Measurements from ENCODE around the gene LACTB.
"Not testable (repeated sequence)": the region's sequence is repeated elsewhere in the genome, so short reads cannot be mapped to it uniquely, and the experiment has no call there.

Gene LACTB

DNA sequence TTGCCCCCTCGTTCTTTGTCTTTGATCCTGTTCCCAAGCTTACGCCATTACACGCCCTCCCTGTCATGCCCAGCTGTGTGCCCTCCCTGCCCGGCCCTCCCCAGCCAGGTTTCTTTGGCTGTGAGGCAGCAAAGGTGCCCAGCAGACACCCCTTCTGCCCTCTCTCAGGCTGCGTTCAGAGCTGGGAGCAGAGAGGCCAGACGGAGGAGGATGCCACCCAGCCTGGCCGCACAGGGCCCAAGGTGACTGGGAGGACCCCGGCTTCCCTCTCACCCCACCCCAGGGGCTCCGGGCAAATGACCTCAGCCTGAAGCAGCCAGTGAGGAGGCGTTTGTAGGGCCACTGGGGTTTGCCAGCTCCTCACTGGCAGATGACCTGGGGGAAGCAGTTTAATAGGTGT, 30.8 kb upstream of the LACTB start:
- DNase-seq: no peak

- no peak for DNase-seq
Measured at GRCh38 chr15:63091679-63092446, 29.8 kb upstream of the LACTB start.

DNA sequence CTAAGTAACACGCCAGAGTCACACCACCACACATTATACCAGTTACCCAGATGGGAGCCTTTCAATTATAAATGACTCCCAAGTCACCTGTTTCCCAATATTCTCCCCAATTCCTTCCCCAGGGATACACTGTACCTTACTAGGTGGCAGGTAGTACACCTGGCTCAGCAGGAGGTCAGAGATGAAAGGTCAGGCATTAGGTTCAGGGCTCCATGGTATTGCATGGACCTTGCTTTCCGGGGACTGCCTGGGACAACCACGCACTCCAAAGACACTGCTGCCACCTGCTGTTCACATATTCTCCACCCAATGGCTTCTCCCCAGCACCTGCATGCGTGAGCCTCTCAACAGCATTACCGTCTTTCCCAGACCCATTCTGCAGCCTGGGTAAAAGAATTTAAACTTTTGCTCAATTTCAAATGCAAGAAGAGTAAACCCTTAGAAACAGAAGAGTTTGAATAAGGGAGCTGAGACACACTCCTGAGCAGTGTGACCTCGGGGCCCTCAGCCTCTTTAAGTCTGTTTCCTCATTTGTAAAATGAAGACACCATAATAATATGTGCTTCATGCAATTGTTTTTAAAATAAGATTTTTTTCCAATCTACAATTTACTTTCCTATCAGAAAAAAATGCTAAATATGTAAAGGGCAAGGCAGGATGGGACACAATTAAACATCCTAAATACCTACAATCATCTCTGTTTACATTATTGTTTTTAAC, 28.0 kb upstream of the LACTB start:
- DNase-seq: peak; percentile 82

DNA sequence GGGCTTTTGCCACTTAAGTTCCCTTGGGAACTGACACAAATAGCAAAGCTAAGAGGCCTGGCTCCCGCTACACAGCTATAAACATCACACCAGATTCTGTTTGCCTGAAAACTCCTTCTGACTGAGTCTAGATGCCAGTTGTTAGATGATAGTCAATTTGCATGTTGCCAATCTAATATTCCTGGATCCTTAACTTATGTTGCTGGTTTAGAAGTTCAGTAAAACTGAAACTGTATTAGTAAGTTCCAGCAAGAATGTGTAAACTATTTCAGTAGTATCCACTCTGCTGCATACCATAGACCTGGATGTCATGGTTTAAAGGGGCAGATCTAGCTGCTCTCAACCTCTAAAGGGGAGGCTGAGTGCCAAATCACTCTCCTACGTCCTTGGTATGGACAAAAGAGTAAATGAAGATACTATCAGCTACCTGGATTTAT, 27.1 kb upstream of the LACTB start:
- DNase-seq: no peak

DNA sequence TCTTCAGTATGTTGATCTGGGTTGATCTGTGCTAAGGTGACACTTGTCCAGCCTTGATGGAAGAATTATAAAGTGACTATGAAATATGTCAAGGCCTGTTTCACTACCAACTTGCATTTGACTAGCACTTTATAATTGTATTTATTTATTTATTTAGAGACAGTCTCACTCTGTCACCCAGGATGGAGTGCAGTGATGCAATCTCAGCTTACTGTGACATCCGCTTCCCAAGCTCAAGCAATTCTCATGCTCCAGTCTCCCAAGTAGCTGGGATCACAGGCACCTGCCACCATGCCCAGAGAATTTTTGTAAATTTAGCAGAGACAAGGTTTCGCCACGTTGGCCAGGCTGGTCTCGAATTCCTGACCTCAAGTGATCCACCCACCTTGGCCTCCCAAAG, 25.5 kb upstream of the LACTB start:
- no peak for DNase-seq

- DNase-seq: not testable (repeated sequence)
Measured at GRCh38 chr15:63098901-63099300, 22.8 kb upstream of the LACTB start.

GRCh38 chr15:63099581-63099980, 22.1 kb upstream of the LACTB start:
- DNase-seq: not testable (repeated sequence)

DNA sequence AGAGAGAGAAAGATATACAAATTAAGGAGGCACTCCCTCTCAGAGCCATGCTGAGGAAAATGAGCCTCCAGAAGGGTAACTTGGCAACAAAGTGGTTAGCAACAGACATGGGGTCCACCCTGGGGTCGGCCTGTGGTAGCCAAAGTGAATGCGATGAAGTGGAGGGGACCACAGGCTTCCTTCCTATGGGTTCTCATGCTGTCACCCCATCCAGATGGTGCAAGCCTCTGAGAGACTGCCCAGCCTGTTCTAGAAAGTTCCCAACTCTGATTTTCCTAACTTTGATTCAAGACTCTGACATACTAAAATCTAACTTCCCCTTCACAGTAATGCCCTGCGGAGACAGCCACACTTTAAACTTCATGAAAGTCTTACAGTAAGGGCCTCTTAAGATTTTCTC, 18.2 kb upstream of the LACTB start:
- no peak for DNase-seq

DNA sequence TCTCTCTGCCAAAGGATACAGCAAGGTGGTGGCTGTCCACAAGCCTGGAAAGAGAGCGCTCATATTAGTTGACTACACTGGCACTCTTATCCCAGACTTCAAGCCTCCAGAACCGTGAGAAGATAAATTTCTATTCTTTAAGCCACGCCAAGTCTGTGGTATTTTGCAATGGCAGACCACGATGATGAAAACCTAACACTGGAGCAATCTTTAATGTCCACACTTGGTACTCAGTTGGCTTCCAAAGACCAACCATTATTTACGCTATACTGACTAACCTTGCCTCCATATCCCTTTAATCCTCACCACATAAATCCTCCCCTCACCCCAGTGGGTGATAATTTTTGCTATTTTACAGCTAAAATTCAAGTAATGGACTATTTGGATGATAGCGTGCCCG, 16.9 kb upstream of the LACTB start:
- no peak for DNase-seq

- not testable (repeated sequence) for DNase-seq
Measured at GRCh38 chr15:63105354-63105753, 16.3 kb upstream of the LACTB start.

GRCh38 chr15:63107895-63108546, 13.6 kb upstream of the LACTB start:
- no peak for DNase-seq

DNA sequence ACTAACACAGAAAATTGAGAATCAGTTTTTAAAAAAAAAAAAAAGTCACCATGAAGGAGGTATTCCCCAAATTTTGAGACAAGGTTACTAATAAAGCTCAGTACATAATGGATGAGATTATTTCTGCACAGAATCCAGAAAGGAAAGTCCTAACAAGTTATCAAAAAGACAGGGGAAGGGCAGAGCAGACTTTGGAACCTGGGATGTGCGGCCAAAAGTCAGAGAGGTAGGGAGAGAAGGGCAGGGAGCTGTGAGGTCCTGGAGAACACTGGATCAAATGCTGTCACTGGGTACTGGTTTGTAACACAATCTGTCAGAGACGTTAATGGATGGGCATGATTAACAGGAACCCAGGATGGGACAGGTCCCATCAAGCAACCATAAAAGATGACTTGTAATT, 12.2 kb upstream of the LACTB start:
- DNase-seq: no peak

- no peak for DNase-seq
Measured at GRCh38 chr15:63109920-63110319, 11.7 kb upstream of the LACTB start.

- DNase-seq: no peak
Measured at GRCh38 chr15:63110428-63111026, 11.1 kb upstream of the LACTB start.

- no peak for DNase-seq
Measured at GRCh38 chr15:63111481-63111880, 10.2 kb upstream of the LACTB start.

DNA sequence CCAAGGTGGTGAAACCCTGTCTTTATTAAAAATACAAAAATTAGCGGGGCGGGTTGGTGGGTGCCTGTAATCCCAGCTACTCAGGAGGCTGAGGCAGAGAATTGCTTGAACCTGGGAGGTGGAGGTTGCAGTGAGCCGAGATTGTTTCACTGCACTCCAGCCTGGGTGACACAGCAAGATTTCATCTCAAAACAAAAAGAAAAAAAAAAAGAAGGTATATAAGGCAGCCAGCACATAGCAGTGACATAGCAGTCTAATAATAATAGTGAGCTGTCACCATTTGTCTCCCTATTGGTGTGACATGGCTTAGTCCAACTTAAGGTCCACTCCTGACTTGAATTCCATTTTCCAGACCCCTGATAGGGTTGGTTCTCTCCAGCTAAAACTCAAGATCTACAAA, 8.8 kb upstream of the LACTB start:
- no peak for DNase-seq

DNA sequence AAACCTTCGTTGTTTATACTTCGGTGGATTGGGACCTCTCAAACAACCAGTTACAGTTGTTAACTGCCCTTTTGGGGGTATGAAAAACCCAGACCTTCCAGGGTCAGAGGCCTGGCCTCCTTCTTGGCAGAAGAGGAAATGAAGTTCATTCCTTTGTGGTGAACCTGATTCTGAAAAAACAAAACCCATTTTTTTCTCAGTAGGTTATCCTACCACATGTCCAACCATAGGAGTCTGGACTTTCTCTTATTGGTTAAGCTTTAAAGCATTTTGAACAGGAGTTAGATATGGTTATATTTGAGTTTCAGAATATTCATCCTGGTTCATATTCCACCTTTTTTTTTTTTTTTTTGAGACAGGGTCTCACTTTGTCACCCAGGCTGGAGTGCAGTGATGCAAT, 7.2 kb upstream of the LACTB start:
- DNase-seq: no peak

DNA sequence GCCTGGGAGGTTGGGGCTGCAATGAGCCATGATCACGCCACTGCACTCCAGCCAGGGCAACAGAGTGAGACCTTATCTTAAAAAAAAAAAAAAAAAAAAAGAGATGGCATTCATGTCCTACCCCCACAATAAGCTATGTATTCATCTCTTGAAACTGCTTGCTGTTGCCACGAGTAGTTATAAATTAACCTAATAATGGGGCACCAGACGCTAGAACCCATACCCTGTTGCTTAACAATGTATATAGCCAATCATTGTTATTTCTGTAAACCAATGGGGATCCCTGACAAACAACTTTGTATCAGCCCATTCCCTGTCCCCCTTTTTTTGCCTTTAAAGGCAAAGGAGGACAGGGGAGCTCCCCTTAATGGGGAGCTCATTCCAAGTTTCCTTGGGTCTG, 2.8 kb upstream of the LACTB start:
- DNase-seq: no peak

- peak; percentile 84 for DNase-seq
Measured at GRCh38 chr15:63122002-63122875, 578 bp downstream of the LACTB start.

GRCh38 chr15:63124506-63124905, 2.8 kb downstream of the LACTB start:
- DNase-seq: no peak

- no peak for DNase-seq
Measured at GRCh38 chr15:63126726-63127125, 5.1 kb downstream of the LACTB start.

DNA sequence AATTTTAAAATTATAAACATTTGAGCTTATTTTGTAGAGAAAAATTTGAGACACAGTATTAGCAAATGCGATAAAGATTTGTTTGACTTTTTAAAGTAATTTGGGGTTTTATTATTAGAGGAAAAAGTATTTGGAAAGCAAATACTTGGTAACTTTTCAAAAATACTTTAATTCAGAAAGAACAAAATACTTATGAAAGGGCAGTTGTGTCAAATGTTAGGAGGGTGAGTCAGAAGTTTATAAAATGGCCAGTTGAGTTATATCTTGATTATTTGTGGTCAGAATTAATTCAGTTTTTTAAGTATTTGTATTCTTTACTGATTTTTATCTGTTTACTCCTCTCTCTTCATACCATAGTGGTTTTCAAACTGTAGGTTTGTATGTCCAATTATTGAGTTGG, 12.1 kb downstream of the LACTB start:
- DNase-seq: no peak

Data from CD4-positive, alpha-beta T cell treated with Interleukin-17A for 4 hours (primary cell).